IPS-11a (cell line): ENCODE data around the gene MGAT5B.
"Not testable (repeated sequence)": the region's sequence is repeated elsewhere in the genome, so short reads cannot be mapped to it uniquely, and the experiment has no call there.

Experiments
- H3K4me3 ChIP-seq: one replicate; pipeline ENCODE4 v1.5.1; 2013; ENCODE audit warnings: low read depth, low read length, control low read depth

MGAT5B gene, protein sequence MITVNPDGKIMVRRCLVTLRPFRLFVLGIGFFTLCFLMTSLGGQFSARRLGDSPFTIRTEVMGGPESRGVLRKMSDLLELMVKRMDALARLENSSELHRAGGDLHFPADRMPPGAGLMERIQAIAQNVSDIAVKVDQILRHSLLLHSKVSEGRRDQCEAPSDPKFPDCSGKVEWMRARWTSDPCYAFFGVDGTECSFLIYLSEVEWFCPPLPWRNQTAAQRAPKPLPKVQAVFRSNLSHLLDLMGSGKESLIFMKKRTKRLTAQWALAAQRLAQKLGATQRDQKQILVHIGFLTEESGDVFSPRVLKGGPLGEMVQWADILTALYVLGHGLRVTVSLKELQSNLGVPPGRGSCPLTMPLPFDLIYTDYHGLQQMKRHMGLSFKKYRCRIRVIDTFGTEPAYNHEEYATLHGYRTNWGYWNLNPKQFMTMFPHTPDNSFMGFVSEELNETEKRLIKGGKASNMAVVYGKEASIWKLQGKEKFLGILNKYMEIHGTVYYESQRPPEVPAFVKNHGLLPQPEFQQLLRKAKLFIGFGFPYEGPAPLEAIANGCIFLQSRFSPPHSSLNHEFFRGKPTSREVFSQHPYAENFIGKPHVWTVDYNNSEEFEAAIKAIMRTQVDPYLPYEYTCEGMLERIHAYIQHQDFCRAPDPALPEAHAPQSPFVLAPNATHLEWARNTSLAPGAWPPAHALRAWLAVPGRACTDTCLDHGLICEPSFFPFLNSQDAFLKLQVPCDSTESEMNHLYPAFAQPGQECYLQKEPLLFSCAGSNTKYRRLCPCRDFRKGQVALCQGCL

DNA sequence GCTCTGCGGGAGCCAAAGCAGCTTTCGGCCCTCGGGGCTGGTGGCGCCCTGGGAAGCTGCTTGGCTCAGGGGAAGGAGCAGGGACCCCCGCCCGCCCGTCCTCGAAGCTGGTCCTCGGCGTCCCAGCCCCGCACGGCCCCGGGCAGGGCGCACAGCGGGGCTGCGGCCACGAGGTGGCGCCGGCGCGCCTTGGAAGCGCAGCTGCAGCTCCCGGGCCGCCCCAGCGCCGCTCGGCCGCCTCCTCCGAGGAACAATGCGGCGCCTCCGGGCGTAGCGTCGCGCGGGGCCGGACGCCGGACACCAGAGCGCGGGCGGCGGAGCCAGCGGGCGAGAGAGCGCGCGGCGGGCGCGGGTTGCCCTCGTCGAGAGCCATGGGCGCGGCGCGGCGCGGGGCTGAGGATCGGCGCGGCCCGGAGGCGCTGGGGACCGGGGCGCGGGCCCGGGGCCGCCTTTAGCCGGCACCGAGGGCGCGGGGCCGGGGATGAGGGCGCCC lies at the start of gene MGAT5B:
Gene MGAT5B, plus strand, starts transcription at position 229 of the 493 bp plus-strand sequence. CDS start 626 bp downstream, outside the sequence.
- peak within 1 kb of the TSS; percentile 43 for H3K4me3 ChIP-seq

DNA sequence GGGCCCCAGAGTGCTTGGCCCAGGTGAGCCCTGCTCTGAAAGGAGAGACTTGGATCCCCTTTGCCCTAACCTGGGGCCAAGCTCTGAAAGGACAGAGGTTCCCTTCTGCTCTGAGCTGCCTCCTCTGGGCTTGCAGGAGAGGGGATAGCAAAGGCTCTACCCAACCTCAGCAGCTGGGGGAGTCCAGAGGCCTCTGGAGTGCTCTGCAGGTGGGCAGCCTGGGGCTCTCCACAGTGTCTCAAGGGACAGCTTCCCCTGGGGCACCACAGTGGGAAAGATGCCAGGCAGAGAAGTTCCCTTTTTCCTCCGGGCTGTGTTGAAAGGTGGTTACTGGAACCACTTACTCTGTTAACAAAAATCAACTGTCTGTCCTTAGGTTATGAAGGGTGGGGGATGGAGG lies 48.2 kb upstream of the MGAT5B start:
- no peak overlapping the region for H3K4me3 ChIP-seq

DNA sequence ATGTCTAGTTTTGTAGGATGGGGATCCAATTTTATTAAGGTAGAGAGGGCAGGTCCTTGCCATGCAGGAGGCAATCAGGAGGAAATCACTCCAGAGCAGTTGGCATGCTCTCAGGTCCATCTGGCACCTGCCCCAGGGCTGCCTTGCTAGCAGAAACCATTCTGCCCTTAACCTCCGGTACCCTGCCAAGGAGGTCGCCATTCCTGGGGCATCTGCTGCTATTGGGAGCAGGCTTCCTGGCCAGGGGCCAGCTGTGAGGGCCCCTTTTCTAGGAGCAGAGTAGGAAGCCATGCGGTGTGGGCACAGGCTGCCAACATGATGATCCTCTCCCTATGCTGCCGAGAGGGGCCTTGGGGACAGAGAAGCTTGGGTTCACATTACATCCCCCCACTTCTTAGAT lies 47.6 kb upstream of the MGAT5B start:
- H3K4me3 ChIP-seq = no peak overlapping the region

DNA sequence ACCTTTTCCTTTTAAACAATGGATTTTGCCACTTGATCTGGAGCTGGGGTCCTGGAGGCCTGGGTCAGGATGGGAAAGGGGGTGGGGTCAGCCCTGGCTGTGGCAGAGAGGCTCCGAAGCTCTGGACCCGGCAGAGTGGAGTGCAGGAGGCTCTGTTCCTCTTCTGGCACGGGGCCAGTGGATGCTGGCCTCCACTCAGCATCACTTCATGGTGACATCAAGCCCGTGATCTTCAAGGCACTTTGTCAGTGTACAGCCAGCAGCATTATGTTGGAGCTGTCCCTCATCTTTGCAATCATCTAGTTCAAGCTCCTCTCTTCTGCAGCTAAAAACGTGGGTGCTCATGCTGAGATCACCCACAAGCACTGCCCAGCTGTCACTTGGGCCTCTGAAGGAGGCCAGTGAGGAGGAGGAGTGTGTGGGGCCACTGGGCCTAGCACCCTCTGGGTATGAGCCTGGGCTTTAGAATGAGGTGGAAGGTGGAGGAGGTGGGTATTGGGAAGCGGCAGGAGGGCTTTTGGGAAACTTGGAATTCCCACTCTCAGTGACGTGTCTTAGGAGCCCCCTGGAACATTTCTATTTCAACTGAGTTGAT lies 45.9 kb upstream of the MGAT5B start:
- no peak overlapping the region for H3K4me3 ChIP-seq

DNA sequence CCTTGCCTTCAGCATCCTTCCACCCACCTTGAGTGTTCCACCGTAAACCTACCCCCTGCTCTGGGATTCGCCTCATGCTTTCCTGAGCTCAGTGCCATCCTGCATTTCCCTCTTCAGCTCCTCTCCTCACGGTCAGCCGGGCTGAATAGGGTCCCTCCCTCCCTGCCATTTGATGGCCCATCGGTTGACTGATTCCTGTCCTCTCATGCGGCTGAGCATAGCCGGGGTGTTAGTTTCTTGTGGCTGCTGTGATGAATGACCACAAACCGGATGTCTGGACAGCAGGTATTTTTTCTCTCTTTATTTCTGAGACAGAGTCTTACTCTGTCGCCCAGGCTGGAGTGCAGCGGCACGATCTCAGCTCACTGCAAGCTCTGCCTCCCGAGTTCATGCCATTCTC lies 44.1 kb upstream of the MGAT5B start:
- no peak overlapping the region for H3K4me3 ChIP-seq

DNA sequence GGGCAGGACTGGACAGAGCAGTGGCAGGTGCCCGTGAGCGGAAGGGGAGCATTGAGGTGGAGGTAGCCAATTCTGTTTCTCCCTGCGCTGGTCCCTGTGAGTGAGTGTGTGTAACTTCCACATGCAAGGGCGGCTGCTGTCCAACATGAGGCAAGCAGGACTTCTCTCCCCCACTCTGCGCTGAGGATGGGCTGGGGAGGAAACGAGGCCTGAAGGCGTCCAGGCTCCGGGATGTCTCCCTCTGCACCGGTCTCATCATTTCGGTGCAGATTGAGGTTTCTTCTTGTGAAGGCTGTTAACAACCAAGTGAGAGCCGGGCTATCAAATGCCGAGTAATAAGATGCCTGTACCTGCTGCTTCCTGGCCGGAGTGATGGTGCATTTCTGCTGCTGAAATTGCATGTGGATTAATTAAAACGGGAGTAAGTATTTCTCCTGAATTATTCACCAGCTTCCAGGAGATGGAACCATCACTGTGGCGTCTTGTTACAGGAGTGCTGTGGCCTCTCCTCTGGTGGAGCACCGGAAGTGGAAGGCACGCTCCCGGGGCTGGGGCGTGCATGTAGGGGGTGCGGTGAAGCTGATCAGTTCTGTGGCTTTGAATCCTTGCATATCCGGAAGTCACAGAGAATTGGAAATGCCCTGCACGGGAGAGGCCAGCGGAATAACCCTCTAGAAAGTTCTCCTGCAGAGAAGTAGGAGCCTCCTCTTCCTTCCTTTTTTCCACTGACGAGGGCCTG lies 41.7 kb upstream of the MGAT5B start:
- H3K4me3 ChIP-seq = no peak overlapping the region

DNA sequence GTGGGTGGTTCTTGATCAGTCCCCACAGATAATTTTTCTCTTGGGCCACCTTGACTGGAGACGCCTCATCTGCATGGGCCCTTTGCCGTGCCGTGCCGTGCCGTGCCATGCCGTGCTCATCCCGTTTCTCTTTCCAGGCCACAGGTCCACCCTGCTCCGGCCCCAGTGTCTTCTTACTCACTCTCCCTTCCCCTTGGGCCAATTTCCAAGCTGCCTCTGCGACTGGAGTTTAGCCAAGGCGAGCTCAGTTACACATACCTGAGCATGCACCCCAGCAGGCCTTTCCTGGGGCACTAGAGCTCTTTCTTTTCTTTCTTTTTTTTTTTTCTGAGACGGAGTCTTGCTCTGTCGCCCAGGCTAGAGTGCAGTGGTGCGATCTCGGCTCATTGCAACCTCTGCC lies 40.5 kb upstream of the MGAT5B start:
- H3K4me3 ChIP-seq = no peak overlapping the region

DNA sequence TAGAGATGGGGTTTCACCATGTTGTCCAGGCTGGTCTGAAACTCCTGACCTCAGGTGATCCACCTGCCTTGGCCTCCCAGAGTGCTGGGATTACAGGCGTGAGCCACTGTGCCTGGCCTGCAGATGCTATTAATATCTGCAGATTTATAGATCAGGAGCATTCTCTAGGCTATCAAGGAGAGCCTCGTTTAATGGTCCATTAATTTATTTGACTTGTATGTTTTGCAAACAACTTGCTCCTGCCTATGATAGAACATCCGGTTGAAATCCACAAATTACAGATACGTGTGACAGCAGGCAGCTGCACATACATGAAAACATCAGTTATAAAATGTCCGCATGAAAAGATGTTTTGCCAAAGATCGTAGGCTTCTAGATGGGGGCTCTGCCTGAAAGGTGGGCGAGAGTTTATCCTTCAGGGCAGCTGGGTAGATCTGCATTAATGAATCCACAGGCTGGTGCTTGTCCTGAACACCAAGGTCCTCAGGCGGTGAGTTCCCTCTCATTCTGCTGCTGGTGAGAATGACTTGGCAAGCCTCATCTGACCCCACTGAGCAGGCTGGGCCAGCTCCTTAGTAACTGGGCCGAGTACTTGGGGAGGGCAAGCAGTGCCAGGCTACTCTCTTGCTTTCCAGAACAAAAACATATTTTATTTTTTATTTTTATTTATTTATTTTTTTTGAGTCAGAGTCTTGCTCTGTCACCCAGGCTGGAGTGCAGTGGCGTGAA lies 37.1 kb upstream of the MGAT5B start:
- no peak overlapping the region for H3K4me3 ChIP-seq

DNA sequence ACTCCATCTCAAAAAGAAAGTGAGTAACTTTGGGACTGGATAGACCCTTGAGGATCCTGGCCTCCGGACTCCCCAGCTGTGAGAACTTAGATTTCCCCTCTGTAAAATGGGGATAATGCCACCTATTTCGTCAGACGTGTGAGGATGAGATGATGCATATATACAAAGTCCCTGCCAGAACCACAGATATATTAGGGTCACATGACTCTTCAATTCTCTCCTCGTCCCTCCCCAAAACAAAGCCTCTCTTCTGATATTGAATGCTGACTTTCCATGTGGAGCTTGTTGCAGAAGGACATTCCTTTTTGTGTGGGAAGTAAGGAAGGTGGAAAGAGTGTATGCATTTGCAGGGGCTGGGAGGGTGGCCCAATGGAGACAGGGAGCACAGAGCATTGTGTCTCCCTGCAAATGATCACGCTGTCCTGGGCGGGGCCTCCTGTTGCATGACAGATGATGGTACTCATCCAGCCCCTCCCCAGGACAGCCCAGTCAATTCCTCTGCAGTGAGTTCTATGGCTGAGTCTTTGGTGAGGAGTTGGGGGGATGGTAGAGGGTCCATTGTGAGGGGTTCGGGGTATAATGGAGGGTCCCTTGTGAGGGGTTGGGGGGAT lies 35.1 kb upstream of the MGAT5B start:
- no peak overlapping the region for H3K4me3 ChIP-seq

DNA sequence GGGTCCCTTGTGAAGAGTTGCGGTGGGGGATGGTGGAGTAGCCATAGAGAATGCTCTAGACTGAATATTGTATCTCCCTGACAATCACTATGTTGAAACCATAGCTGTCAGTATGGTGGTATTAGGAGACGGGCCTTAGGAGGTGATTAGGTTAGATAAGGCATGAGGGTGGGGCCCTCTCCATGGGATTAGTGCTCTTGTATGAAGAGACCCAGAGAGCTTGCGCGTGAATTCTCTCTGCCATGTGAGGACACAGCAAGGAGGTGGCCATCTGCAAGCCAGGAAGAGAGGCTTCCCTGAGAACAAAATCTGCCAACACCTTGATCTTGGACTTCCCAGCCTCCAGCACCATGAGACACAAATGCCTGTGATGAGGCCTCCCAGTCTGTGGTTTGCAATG lies 34.5 kb upstream of the MGAT5B start:
- no peak overlapping the region for H3K4me3 ChIP-seq

DNA sequence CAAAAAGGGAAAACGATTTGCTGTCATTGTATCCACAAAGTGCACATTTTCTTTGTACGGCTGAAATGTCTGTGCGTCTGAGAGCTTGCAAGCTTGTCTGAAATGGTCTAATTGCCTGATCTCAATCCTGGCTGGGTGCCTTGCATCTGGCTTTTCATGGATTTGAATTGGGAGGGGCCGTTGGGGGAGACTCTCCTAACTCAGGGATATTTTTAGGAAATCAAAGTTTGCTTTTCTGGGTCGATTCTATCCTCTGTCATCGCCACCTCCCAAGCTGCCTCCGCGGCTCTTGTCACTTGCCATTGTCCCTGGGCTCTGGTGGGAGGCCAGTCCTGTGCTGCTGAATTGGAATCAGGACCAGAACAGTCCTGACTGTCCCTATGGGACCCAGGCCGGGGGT lies 33.3 kb upstream of the MGAT5B start:
- no peak overlapping the region for H3K4me3 ChIP-seq

DNA sequence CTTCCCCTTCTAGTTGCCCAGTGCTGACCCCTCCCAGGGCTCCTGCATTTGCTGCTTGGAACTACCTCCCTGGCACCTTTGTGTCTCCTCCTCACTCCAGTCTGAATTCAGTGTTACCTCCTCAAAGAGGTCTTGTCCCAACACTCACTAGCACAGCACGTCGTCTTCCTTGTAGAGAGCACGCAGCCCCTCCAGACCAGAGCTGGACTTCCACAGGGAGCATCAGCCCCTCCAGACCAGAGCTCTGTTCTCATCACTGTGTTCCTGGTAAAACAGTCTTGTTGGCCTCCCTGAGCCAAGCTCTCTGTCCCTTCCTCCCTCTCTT lies 27.8 kb upstream of the MGAT5B start:
- H3K4me3 ChIP-seq = no peak overlapping the region

DNA sequence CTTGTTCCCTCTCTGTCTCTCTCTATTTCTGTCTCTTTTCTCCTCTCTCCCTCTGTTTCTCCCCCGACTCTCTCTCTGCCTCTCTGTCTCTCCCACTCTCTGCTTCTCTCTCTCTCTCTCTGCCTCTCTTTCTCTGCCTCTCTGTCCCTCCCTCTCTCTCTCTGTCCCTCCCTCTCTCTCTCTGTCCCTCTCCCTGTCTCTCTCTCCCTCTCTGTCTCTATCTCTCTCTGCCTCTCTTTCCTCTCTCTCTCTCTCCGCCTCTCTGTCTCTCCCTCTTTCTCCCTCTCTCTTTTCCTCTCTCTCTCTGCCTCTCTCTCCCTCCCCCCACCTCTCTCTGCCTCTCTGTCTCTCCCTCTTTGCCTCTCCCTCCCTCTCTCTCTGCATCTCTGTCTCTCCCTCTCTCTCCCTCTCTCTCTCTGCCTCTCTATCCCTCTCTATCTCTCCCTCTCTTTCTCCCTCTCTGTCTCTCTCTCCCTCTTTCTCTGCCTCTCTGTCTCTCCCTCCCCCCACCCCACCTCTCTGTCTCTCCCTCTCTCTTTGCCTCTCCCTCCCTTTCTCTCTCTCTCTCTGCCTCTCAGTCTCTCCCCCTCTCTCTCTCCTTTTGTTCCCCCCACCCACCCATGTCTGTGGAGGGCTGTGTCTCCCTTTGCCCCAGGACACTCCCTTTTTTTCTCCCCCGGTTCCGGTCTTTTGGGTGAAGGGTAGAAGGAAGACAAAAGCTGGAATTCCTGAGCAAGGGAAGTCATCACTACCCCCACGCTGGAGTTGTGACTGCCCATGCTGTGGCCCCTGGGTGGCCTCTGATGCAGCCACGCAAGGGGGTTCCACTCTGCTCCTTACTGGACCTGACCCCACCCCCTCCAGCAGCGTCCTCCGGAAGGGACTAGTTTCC lies 27.1 kb upstream of the MGAT5B start:
- peak overlapping the region; percentile 17 for H3K4me3 ChIP-seq

DNA sequence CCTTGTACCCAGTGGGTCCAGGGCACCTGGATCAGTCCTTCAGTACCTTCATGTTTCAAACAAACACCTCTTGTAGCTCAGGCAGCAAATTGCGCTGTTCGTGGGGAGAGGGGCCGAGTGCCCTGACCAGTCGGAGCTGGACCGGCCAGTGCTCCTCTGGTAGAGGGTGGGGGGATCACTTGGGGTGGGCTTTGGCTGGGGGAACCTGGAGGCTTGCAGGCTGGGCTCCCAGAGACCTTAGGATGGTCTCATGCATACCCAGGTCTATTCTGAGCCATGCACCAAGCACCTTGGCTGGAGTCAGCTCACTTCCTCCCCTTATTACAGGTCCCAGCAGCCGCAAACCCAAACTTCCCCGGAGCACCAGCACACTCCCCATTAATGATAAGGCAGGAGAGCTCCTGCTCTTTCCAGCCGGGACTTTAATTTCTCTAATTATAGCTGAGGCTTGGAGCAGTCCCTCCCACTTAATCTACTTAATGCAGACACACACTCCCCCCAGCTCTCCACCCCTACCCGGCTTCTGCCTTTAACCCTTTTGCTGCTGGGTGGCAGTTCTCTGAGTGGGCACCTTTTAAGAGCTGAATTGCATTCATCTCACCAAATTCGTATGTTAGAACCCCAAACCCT lies 26.3 kb upstream of the MGAT5B start:
- H3K4me3 ChIP-seq = peak overlapping the region; percentile 17

DNA sequence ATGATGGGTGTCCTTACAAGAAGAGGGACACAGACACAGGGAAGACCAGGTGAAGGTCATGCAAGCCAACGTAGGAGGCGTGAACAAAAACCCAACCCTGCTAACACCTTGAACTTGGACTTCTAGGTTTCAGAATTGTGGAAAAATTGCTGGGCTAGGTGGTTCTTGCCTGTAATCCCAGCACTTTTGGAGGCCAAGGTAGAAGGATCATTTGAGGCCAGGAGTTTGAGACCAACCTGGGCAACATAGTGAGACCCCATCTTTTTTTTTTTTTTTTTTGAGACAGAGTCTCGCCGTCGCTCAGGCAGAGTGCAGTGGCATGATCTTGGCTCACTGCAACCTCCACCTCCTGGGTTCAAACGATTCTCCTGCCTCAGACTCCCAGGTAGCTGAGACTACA lies 25.1 kb upstream of the MGAT5B start:
- not testable (repeated sequence) for H3K4me3 ChIP-seq

DNA sequence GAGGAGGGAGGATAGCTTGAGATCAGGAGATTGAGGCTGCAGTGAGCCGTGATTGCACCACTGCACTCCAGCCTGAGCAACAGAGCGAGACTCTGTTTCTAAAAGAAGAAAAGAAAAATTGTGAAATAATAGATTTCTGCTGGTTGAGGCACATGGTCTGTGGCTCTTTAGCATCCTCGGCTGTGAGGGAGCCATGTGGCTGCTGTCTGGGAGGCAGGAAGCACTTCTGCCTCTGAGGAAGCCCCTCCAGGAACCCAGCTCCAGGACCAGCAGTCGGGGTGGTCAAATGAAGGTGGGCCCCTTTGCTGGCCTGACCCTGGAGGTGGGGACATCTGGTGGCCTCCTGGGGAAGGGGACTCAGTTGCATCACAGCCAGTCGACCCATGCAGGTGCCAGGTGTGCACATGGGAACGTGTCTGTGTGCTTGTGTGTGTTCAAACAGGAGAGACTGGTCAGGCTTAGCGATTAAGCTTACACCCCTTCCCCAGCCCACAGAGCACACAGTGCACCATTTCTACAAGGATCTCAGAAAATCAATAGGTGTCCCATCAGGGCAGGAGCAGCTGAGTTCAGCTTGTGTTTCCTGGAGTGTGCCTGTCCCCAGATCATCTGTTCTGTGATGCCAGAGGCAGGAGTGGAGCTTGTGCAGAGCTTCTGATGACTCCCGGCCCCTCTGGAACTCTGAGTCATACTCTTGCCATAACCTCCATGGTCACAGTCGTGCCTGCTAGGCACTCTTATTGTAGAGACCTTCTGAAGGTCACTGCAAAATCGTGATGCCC lies 24.3 kb upstream of the MGAT5B start:
- H3K4me3 ChIP-seq = no peak overlapping the region

DNA sequence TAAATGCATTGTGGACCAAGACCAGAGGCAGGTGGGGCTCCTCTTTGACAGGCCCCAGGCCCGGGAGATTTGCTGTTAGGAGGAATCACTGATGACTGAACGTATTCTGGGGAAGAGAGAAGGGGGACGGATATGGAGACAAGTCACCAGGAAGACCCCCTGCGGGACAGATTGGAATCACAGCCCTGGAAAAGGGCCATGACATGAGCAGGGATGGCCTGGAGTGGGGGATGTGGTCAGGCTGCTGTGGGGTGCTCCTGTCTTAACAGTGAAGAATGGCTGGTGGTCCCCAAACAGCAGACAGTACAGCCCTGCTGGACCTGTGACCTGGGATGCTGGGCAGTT lies 23.7 kb upstream of the MGAT5B start:
- H3K4me3 ChIP-seq = no peak overlapping the region

DNA sequence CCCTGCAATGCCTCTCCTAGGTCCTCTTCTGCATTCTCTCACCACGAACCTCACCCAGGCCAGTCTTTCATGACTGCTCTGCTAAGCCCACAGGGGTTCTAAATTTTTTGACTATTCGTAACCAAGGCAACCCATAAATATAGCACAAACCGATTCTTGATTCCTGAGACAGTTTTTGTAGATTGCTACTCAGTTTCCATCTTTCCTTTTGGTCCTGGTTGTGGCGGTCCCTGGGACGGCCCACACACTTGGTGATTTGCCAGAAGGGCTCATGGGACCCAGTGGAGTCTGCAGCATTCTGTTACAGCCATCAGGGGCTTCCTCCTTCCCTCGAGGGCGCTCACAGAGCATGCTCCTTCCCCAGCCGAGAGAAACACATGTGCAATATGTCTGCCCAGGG lies 23.4 kb upstream of the MGAT5B start:
- H3K4me3 ChIP-seq = no peak overlapping the region
